Right lobe of liver (tissue), 4 donors: Measurements from ENCODE around the gene PDZD7.

Source experiments
- CTCF ChIP-seq, 4 donors: fragments of 200-600 bp in 3 of 4; fragments of 450-650 bp in 1 of 4; IDR thresholded peaks; one replicate each; pipeline versions ENCODE4 v1.5.1 to v1.8.0; 2016 to 2022; ENCODE audit warnings: antibody characterized with exemption in 4 of 4, mild to moderate bottlenecking in 2 of 4
- POLR2A ChIP-seq: fragments of 450-650 bp; IDR thresholded peaks from one replicate; pipeline ENCODE4 v1.6.1; 2017; ENCODE audit warnings: antibody characterized with exemption, mild to moderate bottlenecking
- donor health status: DM: no; HTN: no; CAD: no.
- donor health status: DM: no; HTN: no; CAD: no.
- donor health status: DM: no; HTN: yes; CAD: no.

DNA sequence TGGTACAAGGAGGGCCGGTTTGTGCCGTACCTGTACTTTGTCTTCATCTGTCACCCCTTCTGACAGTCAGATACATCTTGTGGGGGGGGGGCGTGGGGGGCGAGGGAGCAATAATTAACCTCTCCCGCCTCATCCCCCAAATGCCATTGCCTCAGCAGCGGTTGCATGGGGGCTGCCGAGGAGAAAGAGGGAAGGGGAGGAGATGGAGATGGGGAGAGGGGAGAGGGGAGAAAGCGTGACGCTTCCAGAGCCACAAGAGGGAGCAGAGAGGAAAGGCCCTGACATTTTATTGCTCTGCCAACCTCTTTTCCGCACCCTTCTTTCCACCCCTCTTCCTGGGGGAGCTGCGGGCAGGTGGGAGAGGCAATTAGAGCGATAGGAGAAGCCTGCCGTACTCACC lies 42.7 kb upstream of the PDZD7 start:
- TF ChIP-seq CTCF (IDR thresholded peaks at IDR 0.05) = no peak
- TF ChIP-seq POLR2A = no peak
